ENCODE measurements around the gene CNFN.

The CNFN gene

GRCh38 chr19:42410371-42410770 lies 20.3 kb upstream of the CNFN start:
- Histone ChIP-seq H3K27me3 (no peaks in the 10 kb centered on the region), H3K9me3 (no peaks in the 10 kb centered on the region), H3K4me3 (ENCODE audit: low read depth in 1 of 2, low read length in 1 of 2) (no peak overlapping the region), H3K36me3 (peaks cover 77% of the 10 kb centered on the region), H3K27ac (no peak overlapping the region), H3K4me1 (ENCODE audit: control insufficient read depth in 1 of 2, insufficient read depth in 1 of 2, low read depth in 1 of 2, low read length in 1 of 2) (no peaks in the 10 kb centered on the region)
- no peak for TF ChIP-seq CTCF (IDR thresholded peaks at IDR 0.05)

- no peaks in the 10 kb centered on the region for H3K4me1 ChIP-seq (ENCODE audit: control insufficient read depth in 1 of 2, insufficient read depth in 1 of 2, low read depth in 1 of 2, low read length in 1 of 2)
- TF ChIP-seq CTCF (IDR thresholded peaks at IDR 0.05), result no peak
- H3K9me3 ChIP-seq, result no peaks in the 10 kb centered on the region
Measured at GRCh38 chr19:42409477-42409876, 19.4 kb upstream of the CNFN start.

GRCh38 chr19:42407816-42408175 lies 17.7 kb upstream of the CNFN start:
- Histone ChIP-seq H3K27me3 (no peaks in the 10 kb centered on the region), H3K4me3 (ENCODE audit: low read depth in 1 of 2, low read length in 1 of 2) (no peak overlapping the region), H3K4me1 (ENCODE audit: control insufficient read depth in 1 of 2, insufficient read depth in 1 of 2, low read depth in 1 of 2, low read length in 1 of 2) (no peaks in the 10 kb centered on the region), H3K27ac (no peak overlapping the region), H3K9me3 (no peaks in the 10 kb centered on the region), H3K36me3 (peaks cover 77% of the 10 kb centered on the region)
- TF ChIP-seq CTCF (IDR thresholded peaks at IDR 0.05), result no peak

More at GRCh38 chr19:42409477-42409876, 19.4 kb upstream of the CNFN start:
- Histone ChIP-seq H3K27me3 (no peaks in the 10 kb centered on the region), H3K36me3 (peaks cover 77% of the 10 kb centered on the region), H3K27ac (no peak overlapping the region), H3K4me3 (ENCODE audit: low read depth in 1 of 2, low read length in 1 of 2) (no peak overlapping the region)

- no peaks in the 10 kb centered on the region for H3K4me1 ChIP-seq (ENCODE audit: control insufficient read depth in 1 of 2, insufficient read depth in 1 of 2, low read depth in 1 of 2, low read length in 1 of 2)
- H3K9me3 ChIP-seq, result no peaks in the 10 kb centered on the region
- peaks cover 82% of the 10 kb centered on the region for H3K36me3 ChIP-seq
- no peak for TF ChIP-seq CTCF (IDR thresholded peaks at IDR 0.05)
- peaks cover 3% of the 10 kb centered on the region for H3K27me3 ChIP-seq
- H3K27ac ChIP-seq, result no peak overlapping the region
- no peak overlapping the region for H3K4me3 ChIP-seq (ENCODE audit: low read depth in 1 of 2, low read length in 1 of 2)
Measured at GRCh38 chr19:42407085-42407815, 17.2 kb upstream of the CNFN start.

- peaks cover 7 to 11% of the 10 kb centered on the region in 2 experiments for H3K4me1 ChIP-seq (ENCODE audit: control insufficient read depth in 1 of 2, insufficient read depth in 1 of 2, low read depth in 1 of 2, low read length in 1 of 2)
- peaks cover 82% of the 10 kb centered on the region for H3K36me3 ChIP-seq
- TF ChIP-seq CTCF (IDR thresholded peaks at IDR 0.05), result no peak
- H3K27ac ChIP-seq, result no peak overlapping the region
- H3K4me3 ChIP-seq (ENCODE audit: low read depth in 1 of 2, low read length in 1 of 2), result no peak overlapping the region
- peaks cover 13% of the 10 kb centered on the region for H3K27me3 ChIP-seq
- no peaks in the 10 kb centered on the region for H3K9me3 ChIP-seq
Measured at GRCh38 chr19:42406111-42406510, 16.0 kb upstream of the CNFN start.
